ACC112 (cell line): ENCODE results near the gene CDC25C.
"Not testable (repeated sequence)": the region's sequence is repeated elsewhere in the genome, so short reads cannot be mapped to it uniquely, and the experiment has no call there.

ENCODE experiments used
- H2AFZ ChIP-seq: fragments of 200-600 bp; sonication (generic); one replicate; pipeline ENCODE4 v1.6.0; 2017; ENCODE audit warnings: antibody characterized with exemption, low read length; ENCODE audit not compliant: unreplicated experiment
- H3K27ac ChIP-seq: fragments of 200-600 bp; sonication (generic); 2 replicates; pipeline ENCODE4 v1.5.1; 2014; ENCODE audit warnings: low read depth, mild to moderate bottlenecking, antibody characterized with exemption, low read length, moderate library complexity
- H3K27me3 ChIP-seq: fragments of 200-600 bp; sonication (generic); 2 replicates; pipeline ENCODE4 v1.6.1; 2014; ENCODE audit warnings: mild to moderate bottlenecking, antibody characterized with exemption, low read length, moderate library complexity, mixed read lengths; ENCODE audit not compliant: insufficient read depth
- H3K36me3 ChIP-seq: fragments of 200-600 bp; sonication (generic); 2 replicates; pipeline ENCODE4 v1.6.1; 2016; ENCODE audit warnings: mild to moderate bottlenecking, antibody characterized with exemption, low read length, moderate library complexity, mixed read lengths; ENCODE audit not compliant: insufficient read depth
- H3K4me1 ChIP-seq: fragments of 200-600 bp; sonication (generic); one replicate; pipeline ENCODE4 v1.6.1; 2016; ENCODE audit warnings: low read length, mixed read lengths; ENCODE audit not compliant: insufficient read depth, unreplicated experiment, control insufficient read depth
- H3K4me3 ChIP-seq: fragments of 200-600 bp; sonication (generic); 2 replicates; pipeline ENCODE4 v1.5.1; 2014; ENCODE audit warnings: mild to moderate bottlenecking, low read depth, low read length
- H3K79me2 ChIP-seq: fragments of 200-600 bp; sonication (generic); one replicate; pipeline ENCODE4 v1.6.0; 2016; ENCODE audit warnings: low read length; ENCODE audit not compliant: control insufficient read depth, unreplicated experiment, insufficient read depth

The CDC25C gene

DNA sequence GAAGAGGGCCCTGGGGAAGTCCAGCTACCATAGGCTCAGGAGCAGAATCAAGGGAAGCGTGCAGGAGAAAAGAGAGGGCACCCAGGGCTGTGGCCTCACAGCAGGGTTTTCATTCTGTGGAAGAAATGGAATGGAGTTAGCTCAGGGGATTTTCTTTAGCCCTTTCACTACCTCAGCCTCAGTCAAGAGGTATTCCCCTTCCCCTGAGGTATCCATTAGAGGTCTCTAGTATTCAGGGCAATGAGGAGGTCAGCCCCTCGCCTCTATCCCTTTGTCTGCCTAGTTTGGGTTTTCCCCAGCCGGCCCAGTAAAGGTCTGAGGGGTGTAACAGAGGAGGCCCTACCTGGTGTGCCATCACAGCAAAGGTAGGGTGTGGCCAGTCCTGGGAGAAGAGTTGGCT is 78.7 kb downstream of the CDC25C start:
- Histone ChIP-seq H3K4me3 (no peak overlapping the region), H3K36me3 (no peaks in the 10 kb centered on the region), H3K79me2 (no peaks in the 10 kb centered on the region), H2AFZ (no peak overlapping the region), H3K27ac (no peak overlapping the region), H3K27me3 (peaks cover 6% of the 10 kb centered on the region), H3K4me1 (no peaks in the 10 kb centered on the region)

DNA sequence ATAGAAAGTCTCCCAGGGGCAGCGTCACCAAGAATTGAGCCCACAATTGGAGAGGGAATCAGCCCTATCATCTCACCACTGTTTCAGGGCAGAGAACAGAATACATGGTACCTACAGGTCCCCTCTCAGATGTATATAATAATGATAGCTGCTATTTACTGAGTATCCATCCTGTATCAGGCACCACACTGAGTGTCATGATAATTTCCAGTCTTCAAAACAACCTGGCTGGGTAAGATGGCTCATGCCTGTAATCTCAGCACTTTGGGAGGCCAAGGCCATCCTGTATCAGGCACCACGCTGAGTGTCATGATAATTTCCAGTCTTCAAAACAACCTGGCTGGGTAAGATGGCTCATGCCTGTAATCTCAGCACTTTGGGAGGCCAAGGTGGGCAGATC is 83.8 kb downstream of the CDC25C start:
- H3K27ac ChIP-seq, H3K4me3 ChIP-seq, H2AFZ ChIP-seq, H3K4me1 ChIP-seq, H3K79me2 ChIP-seq, H3K36me3 ChIP-seq: not testable (repeated sequence)
- H3K27me3 ChIP-seq: peaks cover 20% of the 10 kb centered on the region

DNA sequence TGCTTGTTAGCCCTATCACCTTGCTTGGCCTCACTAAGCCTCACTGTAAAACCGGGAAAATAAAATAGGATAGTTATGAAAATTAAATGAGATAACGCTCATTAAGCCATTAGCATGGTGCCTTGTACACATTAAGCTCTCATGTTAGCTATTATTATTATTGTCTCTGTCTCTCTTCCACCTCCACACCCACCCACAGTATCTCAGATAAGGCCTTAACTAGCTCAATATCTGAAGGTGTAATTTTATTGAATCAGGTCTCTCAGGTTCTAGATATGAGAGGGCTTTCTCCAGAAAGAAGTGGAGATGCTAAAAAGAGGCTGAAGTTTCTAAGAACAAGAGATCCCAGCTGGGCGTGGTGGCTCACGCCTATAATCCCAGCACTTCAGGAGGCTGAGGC is 84.8 kb downstream of the CDC25C start:
- peaks cover 28% of the 10 kb centered on the region for H3K27me3 ChIP-seq
- no peak overlapping the region for H2AFZ ChIP-seq
- H3K4me3 ChIP-seq: no peak overlapping the region
- H3K4me1 ChIP-seq: peaks cover 3% of the 10 kb centered on the region
- no peaks in the 10 kb centered on the region for H3K79me2 ChIP-seq
- H3K36me3 ChIP-seq: no peaks in the 10 kb centered on the region
- H3K27ac ChIP-seq: no peak overlapping the region

DNA sequence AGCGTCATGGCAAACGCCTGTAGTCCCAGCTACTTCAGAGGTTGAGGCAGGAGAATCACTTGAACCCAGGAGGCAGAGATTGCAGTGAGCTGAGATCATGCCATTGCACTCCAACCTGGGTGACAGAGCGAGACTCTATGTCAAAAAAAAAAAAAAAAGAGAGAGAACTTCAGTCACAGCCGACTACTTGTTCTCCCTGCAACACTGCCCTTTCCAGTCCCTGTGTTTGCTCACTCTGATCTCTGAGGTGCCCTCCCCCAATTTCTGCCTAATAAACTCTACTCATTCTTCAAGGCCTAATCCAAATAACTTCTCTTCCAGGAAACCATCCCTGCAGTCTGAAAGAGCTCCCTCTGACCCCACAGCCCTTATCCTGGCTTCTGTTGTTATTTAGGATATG is 85.3 kb downstream of the CDC25C start:
- no peak overlapping the region for H2AFZ ChIP-seq
- H3K79me2 ChIP-seq: no peaks in the 10 kb centered on the region
- no peaks in the 10 kb centered on the region for H3K36me3 ChIP-seq
- no peak overlapping the region for H3K27ac ChIP-seq
- H3K4me1 ChIP-seq: peaks cover 8% of the 10 kb centered on the region
- H3K27me3 ChIP-seq: peaks cover 33% of the 10 kb centered on the region
- H3K4me3 ChIP-seq: no peak overlapping the region

DNA sequence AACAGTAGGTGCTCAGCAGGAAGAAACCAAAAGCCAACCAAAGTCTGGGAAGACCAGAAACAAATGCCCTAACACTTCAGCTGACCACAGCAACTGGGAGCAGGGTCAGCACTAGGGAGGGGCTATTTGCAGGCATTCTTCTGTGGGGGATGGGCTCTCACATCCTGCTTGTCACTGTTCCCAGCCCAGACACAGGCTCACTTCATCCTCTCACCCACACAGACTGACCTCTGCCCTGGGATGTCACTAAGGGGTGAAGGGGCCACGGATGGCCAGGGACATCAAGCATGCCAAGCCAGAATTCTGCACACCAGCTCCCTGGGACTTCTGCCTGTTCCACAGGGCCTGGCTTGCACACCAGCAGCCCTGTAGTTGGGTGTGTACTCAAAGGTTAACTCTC is 85.9 kb downstream of the CDC25C start:
- Histone ChIP-seq H3K27ac (no peak overlapping the region), H3K27me3 (peaks cover 39% of the 10 kb centered on the region)

DNA sequence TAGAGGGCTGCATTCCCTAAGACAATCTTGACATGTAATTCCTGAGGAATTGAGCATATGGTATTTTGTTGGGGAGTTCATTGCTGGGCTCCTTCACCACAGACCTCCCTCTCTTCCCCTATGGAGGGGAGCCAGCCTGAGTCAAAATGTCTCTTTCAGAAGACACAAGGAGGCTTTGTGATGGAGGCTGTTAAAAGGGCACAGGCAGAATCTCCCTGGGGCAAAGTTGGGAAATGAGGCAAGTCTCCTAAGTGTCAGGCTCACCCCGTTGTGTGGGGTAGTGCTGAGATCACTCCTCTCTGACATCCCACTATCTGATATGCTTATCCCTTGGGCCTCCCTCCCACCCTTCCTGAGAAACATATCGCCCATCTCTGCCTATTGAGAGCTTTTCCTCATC is 87.8 kb downstream of the CDC25C start:
- H3K27me3 ChIP-seq: peaks cover 54% of the 10 kb centered on the region

More for the DNA sequence above, 85.9 kb downstream of the CDC25C start:
- Histone ChIP-seq H2AFZ (no peak overlapping the region), H3K36me3 (no peaks in the 10 kb centered on the region), H3K4me1 (peaks cover 8% of the 10 kb centered on the region), H3K4me3 (no peak overlapping the region), H3K79me2 (no peaks in the 10 kb centered on the region)

DNA sequence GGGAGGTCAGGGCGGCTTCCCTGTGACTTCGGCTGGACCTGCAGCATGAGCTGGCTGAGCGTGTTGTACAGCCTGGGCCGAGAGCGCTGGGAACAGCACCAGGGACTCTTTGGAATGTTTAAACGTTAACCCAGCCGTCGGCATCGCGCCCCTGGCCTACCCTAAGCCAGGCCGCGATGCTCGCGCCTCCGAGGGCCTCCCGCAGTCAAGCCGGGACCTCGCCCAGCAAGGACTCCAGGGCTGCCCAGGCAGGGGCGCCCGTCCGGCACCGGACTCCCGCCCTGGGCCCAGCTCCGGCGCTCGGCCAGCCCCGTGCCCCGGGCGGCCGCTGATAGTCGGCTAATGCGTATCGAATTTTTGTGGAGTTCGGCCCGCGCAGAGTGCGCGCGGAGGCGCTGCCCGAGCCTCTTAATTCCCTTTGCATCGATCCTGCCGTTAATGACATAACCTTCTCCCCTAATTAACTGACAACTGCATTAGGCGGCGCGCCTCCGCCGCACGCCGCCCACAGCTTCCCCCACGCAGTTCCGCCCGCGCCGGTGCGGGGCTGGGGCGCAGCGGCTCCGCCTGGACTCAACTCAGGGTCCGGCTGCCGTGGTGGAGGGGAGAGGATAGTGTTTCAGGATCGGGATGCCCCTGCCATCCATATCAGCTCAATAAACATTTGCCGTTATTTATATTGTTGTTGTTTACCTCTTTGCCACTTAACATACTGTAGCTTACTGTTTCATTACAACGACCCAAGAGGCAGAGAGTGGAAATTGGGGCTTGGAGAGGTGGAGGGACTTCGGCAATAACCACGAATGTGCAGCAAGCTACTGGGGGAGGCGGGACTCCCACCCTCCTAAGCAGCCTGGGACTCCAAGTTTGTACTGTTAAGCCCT is 89.7 kb downstream of the CDC25C start:
- Histone ChIP-seq H3K27ac (no peak overlapping the region), H3K4me3 (peak overlapping the region; percentile 82), H3K36me3 (no peaks in the 10 kb centered on the region), H3K4me1 (peaks cover 8% of the 10 kb centered on the region), H3K79me2 (no peaks in the 10 kb centered on the region), H2AFZ (peak overlapping the region; percentile 91), H3K27me3 (peaks cover 54% of the 10 kb centered on the region)

More for the DNA sequence above, 87.8 kb downstream of the CDC25C start:
- Histone ChIP-seq H3K27ac (no peak overlapping the region), H2AFZ (no peak overlapping the region), H3K4me3 (no peak overlapping the region), H3K36me3 (no peaks in the 10 kb centered on the region), H3K4me1 (peaks cover 8% of the 10 kb centered on the region), H3K79me2 (no peaks in the 10 kb centered on the region)

DNA sequence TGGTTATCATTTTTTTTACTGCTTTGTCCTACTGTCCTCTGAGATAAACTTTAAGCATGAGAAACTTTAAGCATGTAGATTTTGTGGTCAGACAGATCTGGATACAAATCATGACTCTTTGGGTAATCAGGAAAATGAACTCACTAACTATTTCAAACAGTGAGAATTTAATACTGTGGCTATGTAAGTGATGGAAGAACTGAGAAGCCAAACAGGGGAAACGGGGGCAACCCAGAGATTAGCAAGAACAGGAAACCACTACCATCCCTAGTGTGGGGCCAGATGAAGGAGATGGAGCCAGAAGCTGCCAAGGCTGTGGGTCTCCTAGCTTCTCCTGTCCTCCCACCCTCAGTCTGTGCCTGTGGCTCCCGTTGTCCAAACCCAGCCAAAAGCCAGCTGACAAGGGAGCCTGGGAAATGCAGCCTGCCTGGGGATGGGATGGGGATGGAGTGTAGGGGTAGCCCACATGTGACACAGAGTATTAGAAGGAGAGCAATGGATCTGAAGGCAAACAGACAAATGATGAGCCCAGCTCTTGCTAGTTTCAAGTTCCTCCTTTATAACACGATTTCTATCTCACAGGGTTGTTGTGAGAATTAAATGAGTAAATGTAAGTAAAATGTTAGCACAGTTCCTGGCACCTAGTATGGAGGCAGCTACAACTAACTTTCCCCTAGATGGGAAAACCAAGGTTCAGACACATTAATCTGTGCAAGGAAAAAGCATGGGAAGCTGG is 90.8 kb downstream of the CDC25C start:
- Histone ChIP-seq H3K27me3 (peaks cover 54% of the 10 kb centered on the region), H3K36me3 (no peaks in the 10 kb centered on the region), H2AFZ (no peak overlapping the region), H3K4me3 (no peak overlapping the region), H3K79me2 (no peaks in the 10 kb centered on the region), H3K27ac (no peak overlapping the region), H3K4me1 (peaks cover 8% of the 10 kb centered on the region)

DNA sequence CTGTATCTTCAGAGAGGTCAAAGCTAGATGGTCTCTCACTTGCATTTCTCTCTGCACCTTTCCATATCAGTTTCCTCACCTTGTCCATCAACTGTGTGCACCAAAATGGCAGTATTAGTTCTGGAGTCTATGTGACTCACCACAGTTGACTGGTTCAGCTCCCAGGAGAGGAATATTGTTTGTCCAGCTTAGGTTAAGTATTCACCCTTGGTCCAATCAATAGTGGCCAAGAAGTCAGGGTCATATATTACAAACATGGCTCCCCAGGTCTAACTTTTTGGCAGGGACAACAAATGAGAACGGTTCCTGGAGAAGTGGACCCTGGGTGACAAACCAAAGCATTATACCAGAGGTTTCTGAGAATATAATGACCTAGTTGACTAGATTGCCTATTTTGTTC is 93.6 kb downstream of the CDC25C start:
- no peak overlapping the region for H2AFZ ChIP-seq
- H3K36me3 ChIP-seq: no peaks in the 10 kb centered on the region
- H3K27me3 ChIP-seq: peaks cover 38% of the 10 kb centered on the region
- H3K79me2 ChIP-seq: no peaks in the 10 kb centered on the region
- H3K4me3 ChIP-seq: no peak overlapping the region
- no peak overlapping the region for H3K27ac ChIP-seq
- peaks cover 8% of the 10 kb centered on the region for H3K4me1 ChIP-seq
